ENCODE measurements around the gene TNPO1.
A peak's percentile ranks its signal among the peaks of the same experiment; 100 is the strongest.

The TNPO1 gene

DNA sequence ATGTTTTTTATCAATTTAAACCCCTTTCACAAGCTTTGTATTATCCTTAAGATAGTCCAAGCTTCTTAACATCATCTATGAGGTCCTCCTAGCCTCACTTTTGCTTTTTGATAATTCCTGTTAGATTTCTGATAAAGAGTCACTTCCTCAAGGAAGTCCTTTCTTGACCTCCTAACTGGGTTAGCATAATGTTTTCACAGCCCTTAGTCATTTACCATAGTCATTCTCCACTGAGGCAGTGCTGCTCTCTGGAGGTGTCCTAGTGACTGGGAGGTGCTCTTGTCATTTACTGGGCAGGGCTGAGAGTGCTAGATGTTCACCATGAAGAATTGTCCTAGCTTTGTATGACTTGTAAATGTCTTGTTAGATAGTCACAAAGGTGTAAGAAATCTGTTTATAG is 26.4 kb downstream of the TNPO1 start:
- Histone ChIP-seq H3K9me3 (ENCODE audit: insufficient read depth, low read depth, low read length) (no peaks in the 10 kb centered on the region), H3K79me1 (ENCODE audit: low read length) (no peaks in the 10 kb centered on the region), H3K4me2 (ENCODE audit: low read length) (no peak overlapping the region), H3K4ac (ENCODE audit: low read depth, low read length) (peak overlapping the region; percentile 43), H3K18ac (ENCODE audit: low read length) (no peak overlapping the region), H4K91ac (ENCODE audit: low read depth, low read length) (no peak overlapping the region), H3K79me2 (ENCODE audit: control insufficient read depth, insufficient read depth, low read length, poor library complexity) (peaks cover 4% of the 10 kb centered on the region), H3K36me3 (ENCODE audit: control insufficient read depth in 1 of 2, insufficient read depth in 2 of 2, low read length in 2 of 2) (no peaks in the 10 kb centered on the region), H3K4me3 (ENCODE audit: low read depth, low read length) (no peak overlapping the region), H3K4me1 (ENCODE audit: control insufficient read depth in 1 of 2, insufficient read depth in 2 of 2, low read length in 2 of 2) (peaks cover 0 to 4% of the 10 kb centered on the region in 2 experiments), H3K23ac (ENCODE audit: low read length) (no peak overlapping the region), H2BK5ac (ENCODE audit: low read depth, low read length, poor library complexity) (no peak overlapping the region), H3K9ac (ENCODE audit: low read length) (no peak overlapping the region), H3K14ac (ENCODE audit: low read length) (no peak overlapping the region), H2AFZ (ENCODE audit: insufficient read depth, low read length, poor library complexity) (no peak overlapping the region), H3K27me3 (ENCODE audit: insufficient read depth, low read length) (no peaks in the 10 kb centered on the region), H4K12ac (ENCODE audit: low read depth, low read length) (no peak overlapping the region), H3K27ac (ENCODE audit: low read depth, low read length) (no peak overlapping the region), H2BK12ac (ENCODE audit: low read length) (no peak overlapping the region), H2AK5ac (ENCODE audit: low read length) (no peak overlapping the region), H4K8ac (ENCODE audit: low read depth, low read length) (no peak overlapping the region), H2BK120ac (ENCODE audit: insufficient read depth, low read length, poor library complexity) (no peak overlapping the region)
- no peak for DNase-seq

DNA sequence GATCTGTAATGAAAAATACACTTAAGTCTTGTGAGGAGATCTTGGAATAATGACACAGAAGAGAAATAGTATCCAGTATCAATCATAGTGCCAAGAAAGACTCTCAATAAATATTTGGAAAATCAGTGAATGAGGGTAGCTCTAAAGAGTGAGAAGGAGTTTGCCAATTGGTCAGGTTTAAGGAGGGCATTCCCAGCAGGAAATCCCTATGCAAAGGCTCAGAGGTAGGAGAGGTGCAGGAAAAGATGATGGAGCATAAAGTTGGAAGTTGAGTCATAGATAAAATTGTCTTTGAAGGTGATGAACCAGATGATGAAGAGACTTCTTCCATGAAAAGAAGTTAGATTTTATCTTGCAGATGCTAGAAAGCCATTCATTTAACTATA is 27.8 kb downstream of the TNPO1 start:
- Histone ChIP-seq H2BK120ac (ENCODE audit: insufficient read depth, low read length, poor library complexity) (no peak overlapping the region), H2BK5ac (ENCODE audit: low read depth, low read length, poor library complexity) (no peak overlapping the region), H3K23ac (ENCODE audit: low read length) (no peak overlapping the region), H3K4me1 (ENCODE audit: control insufficient read depth in 1 of 2, insufficient read depth in 2 of 2, low read length in 2 of 2) (peaks cover 0 to 4% of the 10 kb centered on the region in 2 experiments), H3K9me3 (ENCODE audit: insufficient read depth, low read depth, low read length) (no peaks in the 10 kb centered on the region), H3K79me2 (ENCODE audit: control insufficient read depth, insufficient read depth, low read length, poor library complexity) (peaks cover 14% of the 10 kb centered on the region), H3K27me3 (ENCODE audit: insufficient read depth, low read length) (no peaks in the 10 kb centered on the region), H4K91ac (ENCODE audit: low read depth, low read length) (no peak overlapping the region), H3K14ac (ENCODE audit: low read length) (no peak overlapping the region), H3K4me3 (ENCODE audit: low read depth, low read length) (no peak overlapping the region), H2BK12ac (ENCODE audit: low read length) (no peak overlapping the region), H3K4ac (ENCODE audit: low read depth, low read length) (no peak overlapping the region), H4K8ac (ENCODE audit: low read depth, low read length) (no peak overlapping the region), H3K18ac (ENCODE audit: low read length) (no peak overlapping the region), H3K79me1 (ENCODE audit: low read length) (peaks cover 7% of the 10 kb centered on the region), H2AK5ac (ENCODE audit: low read length) (no peak overlapping the region), H2AFZ (ENCODE audit: insufficient read depth, low read length, poor library complexity) (no peak overlapping the region), H3K4me2 (ENCODE audit: low read length) (no peak overlapping the region), H3K27ac (ENCODE audit: low read depth, low read length) (no peak overlapping the region), H3K36me3 (ENCODE audit: control insufficient read depth in 1 of 2, insufficient read depth in 2 of 2, low read length in 2 of 2) (no peaks in the 10 kb centered on the region), H3K9ac (ENCODE audit: low read length) (no peak overlapping the region), H4K12ac (ENCODE audit: low read depth, low read length) (no peak overlapping the region)
- no peak for DNase-seq

DNA sequence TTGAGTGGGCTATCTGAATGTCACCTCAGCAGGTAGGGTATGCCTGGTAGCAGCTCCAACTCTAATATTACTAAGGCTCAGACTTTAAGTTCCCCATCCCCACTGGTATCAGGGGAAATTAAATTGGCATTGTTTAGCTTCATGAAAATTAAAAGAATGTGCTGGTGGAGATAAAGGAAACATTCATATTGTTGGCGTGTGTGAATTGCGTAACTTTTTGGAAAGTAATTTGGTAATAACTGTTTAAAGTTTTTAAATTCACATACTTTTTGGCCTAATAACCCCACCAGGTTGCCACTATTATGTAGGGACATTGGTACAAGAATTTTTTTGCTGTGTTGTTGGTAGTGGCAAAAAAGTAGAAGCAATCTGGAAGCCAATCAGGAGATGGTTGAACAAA is 29.4 kb downstream of the TNPO1 start:
- Histone ChIP-seq H3K4ac (ENCODE audit: low read depth, low read length) (no peak overlapping the region), H3K18ac (ENCODE audit: low read length) (no peak overlapping the region), H3K4me1 (ENCODE audit: control insufficient read depth in 1 of 2, insufficient read depth in 2 of 2, low read length in 2 of 2) (peaks cover 0 to 4% of the 10 kb centered on the region in 2 experiments), H2BK5ac (ENCODE audit: low read depth, low read length, poor library complexity) (no peak overlapping the region), H2AK5ac (ENCODE audit: low read length) (no peak overlapping the region), H2BK120ac (ENCODE audit: insufficient read depth, low read length, poor library complexity) (no peak overlapping the region), H3K9me3 (ENCODE audit: insufficient read depth, low read depth, low read length) (no peaks in the 10 kb centered on the region), H3K23ac (ENCODE audit: low read length) (no peak overlapping the region), H3K79me2 (ENCODE audit: control insufficient read depth, insufficient read depth, low read length, poor library complexity) (peaks cover 14% of the 10 kb centered on the region), H3K36me3 (ENCODE audit: control insufficient read depth in 1 of 2, insufficient read depth in 2 of 2, low read length in 2 of 2) (no peaks in the 10 kb centered on the region), H3K27me3 (ENCODE audit: insufficient read depth, low read length) (no peaks in the 10 kb centered on the region), H4K8ac (ENCODE audit: low read depth, low read length) (no peak overlapping the region), H2AFZ (ENCODE audit: insufficient read depth, low read length, poor library complexity) (no peak overlapping the region), H2BK12ac (ENCODE audit: low read length) (no peak overlapping the region), H3K9ac (ENCODE audit: low read length) (no peak overlapping the region), H3K4me2 (ENCODE audit: low read length) (no peak overlapping the region), H3K14ac (ENCODE audit: low read length) (no peak overlapping the region), H4K91ac (ENCODE audit: low read depth, low read length) (no peak overlapping the region), H3K79me1 (ENCODE audit: low read length) (peaks cover 7% of the 10 kb centered on the region), H3K27ac (ENCODE audit: low read depth, low read length) (no peak overlapping the region), H3K4me3 (ENCODE audit: low read depth, low read length) (no peak overlapping the region), H4K12ac (ENCODE audit: low read depth, low read length) (no peak overlapping the region)
- WGBS (ENCODE audit: extremely low coverage, insufficient coverage, insufficient read length), result no CpG with 5 or more reads among the region's 2 CpGs
- peak; percentile 19 to 91 for DNase-seq

DNA sequence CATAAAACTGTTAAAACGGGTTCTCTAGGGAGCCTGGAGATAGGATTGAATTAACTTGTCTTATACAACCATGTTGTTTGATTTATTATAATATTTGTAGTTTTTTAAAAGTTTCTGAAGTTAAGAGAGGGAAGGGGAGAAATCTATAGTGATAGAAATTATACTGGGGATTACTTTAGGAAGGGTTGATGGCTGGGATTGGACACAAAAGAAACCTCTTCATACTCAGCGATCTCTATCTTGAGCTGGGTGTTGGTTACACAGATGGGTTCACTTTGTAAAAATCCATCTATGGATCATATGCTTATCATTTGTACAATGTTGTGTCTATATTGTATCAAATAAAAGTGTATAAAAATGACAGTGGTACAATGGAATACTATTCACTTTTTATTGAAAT is 30.0 kb downstream of the TNPO1 start:
- H2BK12ac ChIP-seq (ENCODE audit: low read length), result no peak overlapping the region
- no peak overlapping the region for H2AFZ ChIP-seq (ENCODE audit: insufficient read depth, low read length, poor library complexity)
- no peaks in the 10 kb centered on the region for H3K9me3 ChIP-seq (ENCODE audit: insufficient read depth, low read depth, low read length)
- no peak overlapping the region for H4K8ac ChIP-seq (ENCODE audit: low read depth, low read length)
- no peak overlapping the region for H2AK5ac ChIP-seq (ENCODE audit: low read length)
- no peak overlapping the region for H3K14ac ChIP-seq (ENCODE audit: low read length)
- H3K18ac ChIP-seq (ENCODE audit: low read length), result no peak overlapping the region
- no peak overlapping the region for H4K91ac ChIP-seq (ENCODE audit: low read depth, low read length)
- no peak overlapping the region for H3K4me3 ChIP-seq (ENCODE audit: low read depth, low read length)
- no peaks in the 10 kb centered on the region for H3K27me3 ChIP-seq (ENCODE audit: insufficient read depth, low read length)
- peaks cover 0 to under 1% of the 10 kb centered on the region in 2 experiments for H3K36me3 ChIP-seq (ENCODE audit: control insufficient read depth in 1 of 2, insufficient read depth in 2 of 2, low read length in 2 of 2)
- H4K12ac ChIP-seq (ENCODE audit: low read depth, low read length), result no peak overlapping the region
- peaks cover 7% of the 10 kb centered on the region for H3K79me1 ChIP-seq (ENCODE audit: low read length)
- no CpG with 5 or more reads among the region's 2 CpGs for WGBS (ENCODE audit: extremely low coverage, insufficient coverage, insufficient read length)
- no peak overlapping the region for H3K23ac ChIP-seq (ENCODE audit: low read length)
- H3K27ac ChIP-seq (ENCODE audit: low read depth, low read length), result no peak overlapping the region
- H3K9ac ChIP-seq (ENCODE audit: low read length), result no peak overlapping the region
- no peak overlapping the region for H3K4ac ChIP-seq (ENCODE audit: low read depth, low read length)
- H2BK5ac ChIP-seq (ENCODE audit: low read depth, low read length, poor library complexity), result no peak overlapping the region
- H3K79me2 ChIP-seq (ENCODE audit: control insufficient read depth, insufficient read depth, low read length, poor library complexity), result peaks cover 13% of the 10 kb centered on the region
- peaks cover 0 to 4% of the 10 kb centered on the region in 2 experiments for H3K4me1 ChIP-seq (ENCODE audit: control insufficient read depth in 1 of 2, insufficient read depth in 2 of 2, low read length in 2 of 2)
- no peak overlapping the region for H3K4me2 ChIP-seq (ENCODE audit: low read length)
- no peak for DNase-seq
- no peak overlapping the region for H2BK120ac ChIP-seq (ENCODE audit: insufficient read depth, low read length, poor library complexity)
